Liver (tissue), 9 donors: ENCODE measurements around the gene SLC22A9. TPM values are rescaled to one million over a fixed set of nuclear protein-coding genes. Genes with fewer than 3 reads are reported as not detected.
"Not testable (repeated sequence)": the region's sequence is repeated elsewhere in the genome, so short reads cannot be mapped to it uniquely, and the experiment has no call there.

ENCODE experiments used
- DNase-seq: peaks from one replicate; pipeline ENCODE4 v3.0.0-alpha.2; 2017; ENCODE audit warnings: low spot score
- H3K27ac ChIP-seq, 2 donors: one replicate each; pipeline ENCODE4 v1.7.0; 2013; ENCODE audit warnings: inconsistent platforms in 2 of 2, low read length in 2 of 2, control low read depth in 1 of 2, low read depth in 1 of 2, mild to moderate bottlenecking in 1 of 2
- H3K27me3 ChIP-seq, 4 donors: one replicate each; pipeline versions ENCODE4 v1.6.1 to v1.7.0; 2013; ENCODE audit warnings: low read length in 3 of 4, inconsistent platforms in 1 of 4, mild to moderate bottlenecking in 1 of 4, moderate library complexity in 1 of 4; ENCODE audit not compliant: control insufficient read depth in 4 of 4, insufficient read depth in 4 of 4
- H3K36me3 ChIP-seq, 4 donors: one replicate each; pipeline versions ENCODE4 v1.6.1 to v1.7.0; 2013; ENCODE audit warnings: low read length in 3 of 4, mild to moderate bottlenecking in 3 of 4, low read depth in 1 of 4, moderate library complexity in 1 of 4; ENCODE audit not compliant: control insufficient read depth in 4 of 4, insufficient read depth in 3 of 4
- H3K4me1 ChIP-seq, 4 donors: one replicate each; pipeline versions ENCODE4 v1.6.1 to v1.7.0; 2013; ENCODE audit warnings: low read length in 3 of 4, mild to moderate bottlenecking in 3 of 4, moderate library complexity in 1 of 4; ENCODE audit not compliant: control insufficient read depth in 4 of 4, insufficient read depth in 4 of 4
- H3K4me3 ChIP-seq, 3 donors: one replicate each; pipeline versions ENCODE4 v1.6.1 to v1.7.0; 2013; ENCODE audit warnings: low read length in 3 of 3, control low read depth in 1 of 3, low read depth in 1 of 3, mild to moderate bottlenecking in 1 of 3
- H3K9ac ChIP-seq, 2 donors: one replicate each; pipeline ENCODE4 v1.7.0; 2013; ENCODE audit warnings: low read length in 2 of 2, mild to moderate bottlenecking in 2 of 2, moderate library complexity in 2 of 2, control low read depth in 1 of 2, low read depth in 1 of 2
- H3K9me3 ChIP-seq, 4 donors: one replicate each; pipeline versions ENCODE4 v1.6.1 to v1.7.0; 2013; ENCODE audit warnings: low read length in 3 of 4; ENCODE audit not compliant: control insufficient read depth in 4 of 4
- EGR1 ChIP-seq, 2 donors: IDR thresholded peaks; 2 replicates each; pipeline ENCODE4 v1.6.1; 2016 to 2018; ENCODE audit warnings: antibody characterized with exemption in 2 of 2, low read depth in 2 of 2
- FOXA1 ChIP-seq: IDR thresholded peaks from 2 replicates; pipeline ENCODE4 v1.6.1; 2016; ENCODE audit warnings: antibody characterized with exemption
- FOXA2 ChIP-seq: IDR thresholded peaks from 2 replicates; pipeline ENCODE4 v1.6.1; 2016; ENCODE audit warnings: antibody characterized with exemption
- GABPA ChIP-seq, 2 donors: IDR thresholded peaks in 1 of 2; conservative IDR thresholded peaks in 1 of 2; 2 replicates each; pipeline ENCODE4 v1.6.1; 2016; ENCODE audit warnings: antibody characterized with exemption in 2 of 2, mild to moderate bottlenecking in 1 of 2, moderate library complexity in 1 of 2
- HNF4A ChIP-seq, 2 donors: conservative IDR thresholded peaks; 2 replicates each; pipeline ENCODE4 v1.6.1; 2016; ENCODE audit warnings: antibody characterized with exemption in 2 of 2, mild to moderate bottlenecking in 2 of 2
- HNF4G ChIP-seq: IDR thresholded peaks from 2 replicates; pipeline ENCODE4 v1.6.1; 2016; ENCODE audit warnings: antibody characterized with exemption
- JUND ChIP-seq, 2 donors: IDR thresholded peaks; 2 replicates each; pipeline ENCODE4 v1.6.1; 2016; ENCODE audit warnings: antibody characterized with exemption in 2 of 2
- NR2F2 ChIP-seq: IDR thresholded peaks from 2 replicates; pipeline ENCODE4 v1.6.1; 2016; ENCODE audit warnings: antibody characterized with exemption
- RAD21 ChIP-seq, 2 donors: IDR thresholded peaks; 2 replicates each; pipeline ENCODE4 v1.6.1; 2016; ENCODE audit warnings: antibody characterized with exemption in 2 of 2, mild to moderate bottlenecking in 2 of 2
- REST ChIP-seq: IDR thresholded peaks from 2 replicates; pipeline ENCODE4 v1.6.1; 2016; ENCODE audit warnings: antibody characterized with exemption, mild to moderate bottlenecking
- RXRA ChIP-seq, 2 donors: IDR thresholded peaks; 2 replicates each; pipeline ENCODE4 v1.6.1; 2017 to 2018; ENCODE audit warnings: antibody characterized with exemption in 2 of 2, mild to moderate bottlenecking in 1 of 2
- SP1 ChIP-seq: IDR thresholded peaks from 2 replicates; pipeline ENCODE4 v1.6.1; 2018; ENCODE audit warnings: antibody characterized with exemption, mild to moderate bottlenecking
- TAF1 ChIP-seq: conservative IDR thresholded peaks from 2 replicates; pipeline ENCODE4 v1.6.1; 2016; ENCODE audit warnings: antibody characterized with exemption, mild to moderate bottlenecking
- YY1 ChIP-seq: IDR thresholded peaks from 2 replicates; pipeline ENCODE4 v1.6.1; 2016; ENCODE audit warnings: antibody characterized with exemption, mild to moderate bottlenecking
- ZBTB33 ChIP-seq: IDR thresholded peaks from 2 replicates; pipeline ENCODE4 v1.6.1; 2016; ENCODE audit warnings: antibody characterized with exemption
- WGBS: extraction: QIAGEN DNeasy Blood & Tissue Kit; methylation state at CpG from one replicate; pipeline ENCODE4 v1.1.7; 2013; 5-methylcytosine and 5-hydroxymethylcytosine counted together
- polyA plus RNA-seq, 2 donors: library from polyadenylated mRNA; stranded (reverse) in 1 of 2; unstranded in 1 of 2; fragments of 200-250 nt in 1 of 2; fragments of >200 nt in 1 of 2; fragmentation: Nextera tagmentation in 1 of 2; extraction: Ambion mirVana in 1 of 2; gene quantifications; one replicate each; pipeline versions ENCODE4 v1.2.1 to v1.2.3, GENCODE V29; 2013 to 2015
- total RNA-seq, 2 donors: library from RNA; depleted of rRNA; stranded (reverse); fragments of >200 nt; gene quantifications; one replicate each; pipeline ENCODE4 v1.2.3, GENCODE V29; 2014
- TF ChIP-seq, protein P1 (sequence below): IDR thresholded peaks from 2 replicates; pipeline ENCODE4 v1.6.1; 2016; ENCODE audit warnings: antibody characterized with exemption
- TF ChIP-seq, protein P2 (sequence below): IDR thresholded peaks from 2 replicates; pipeline ENCODE4 v1.6.1; 2016; ENCODE audit warnings: antibody characterized with exemption
- TF ChIP-seq, protein P3 (sequence below): fragments of 150-350 bp; IDR thresholded peaks from 2 replicates; pipeline ENCODE4 v1.5.1; 2017; ENCODE audit warnings: improper control_type of control experiment, low read depth, low read length; ENCODE audit not compliant: missing input control
- donor health status: healthy.
- donor health status: healthy.
- donor health status: healthy.
- donor health status: healthy.
- donor health status: healthy.

The SLC22A9 gene
- total and polyA plus RNA-seq, 4 donors = 10.0 to 138 (median 18.9) TPM

- H3K4me3 ChIP-seq, H3K9ac ChIP-seq, H3K36me3 ChIP-seq, H3K9me3 ChIP-seq, H3K27me3 ChIP-seq, DNase-seq, H3K27ac ChIP-seq, H3K4me1 ChIP-seq: not testable (repeated sequence)
- 87% methylated on average over 3 of the region's 3 CpGs for WGBS
These were observed 34.5 kb upstream of the SLC22A9 start for GRCh38 chr11:63335089-63335488.

GRCh38 chr11:63337070-63337469 is 32.5 kb upstream of the SLC22A9 start:
- H3K9me3 ChIP-seq = no peaks in the 10 kb centered on the region
- no peaks in the 10 kb centered on the region for H3K4me1 ChIP-seq
- DNase-seq = no peak
- no peaks in the 10 kb centered on the region for H3K36me3 ChIP-seq
- H3K27ac ChIP-seq = no peak overlapping the region
- WGBS = 94% methylated on average over 3 of the region's 3 CpGs
- no peak for TF ChIP-seq HNF4A (conservative IDR thresholded peaks at IDR 0.05)
- no peak for TF ChIP-seq SP1
- no peak for TF ChIP-seq REST
- TF ChIP-seq, protein P1, sequence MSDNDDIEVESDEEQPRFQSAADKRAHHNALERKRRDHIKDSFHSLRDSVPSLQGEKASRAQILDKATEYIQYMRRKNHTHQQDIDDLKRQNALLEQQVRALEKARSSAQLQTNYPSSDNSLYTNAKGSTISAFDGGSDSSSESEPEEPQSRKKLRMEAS = no peak
- no peak for TF ChIP-seq FOXA1
- TF ChIP-seq NR2F2 = no peak
- no peak for TF ChIP-seq FOXA2
- no peak for TF ChIP-seq HNF4G
- TF ChIP-seq EGR1 (IDR thresholded peaks at IDR 0.05; ENCODE audit: low read depth in 2 of 2) = no peak
- no peak for TF ChIP-seq GABPA (IDR thresholded peaks at IDR 0.05 in 1 of 2, conservative IDR thresholded peaks at IDR 0.05 in 1 of 2)
- TF ChIP-seq ZBTB33 = no peak
- no peak for TF ChIP-seq RAD21 (IDR thresholded peaks at IDR 0.05)
- TF ChIP-seq, protein P2, sequence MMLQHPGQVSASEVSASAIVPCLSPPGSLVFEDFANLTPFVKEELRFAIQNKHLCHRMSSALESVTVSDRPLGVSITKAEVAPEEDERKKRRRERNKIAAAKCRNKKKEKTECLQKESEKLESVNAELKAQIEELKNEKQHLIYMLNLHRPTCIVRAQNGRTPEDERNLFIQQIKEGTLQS = no peak
- TF ChIP-seq TAF1 = no peak
- TF ChIP-seq, protein P3, sequence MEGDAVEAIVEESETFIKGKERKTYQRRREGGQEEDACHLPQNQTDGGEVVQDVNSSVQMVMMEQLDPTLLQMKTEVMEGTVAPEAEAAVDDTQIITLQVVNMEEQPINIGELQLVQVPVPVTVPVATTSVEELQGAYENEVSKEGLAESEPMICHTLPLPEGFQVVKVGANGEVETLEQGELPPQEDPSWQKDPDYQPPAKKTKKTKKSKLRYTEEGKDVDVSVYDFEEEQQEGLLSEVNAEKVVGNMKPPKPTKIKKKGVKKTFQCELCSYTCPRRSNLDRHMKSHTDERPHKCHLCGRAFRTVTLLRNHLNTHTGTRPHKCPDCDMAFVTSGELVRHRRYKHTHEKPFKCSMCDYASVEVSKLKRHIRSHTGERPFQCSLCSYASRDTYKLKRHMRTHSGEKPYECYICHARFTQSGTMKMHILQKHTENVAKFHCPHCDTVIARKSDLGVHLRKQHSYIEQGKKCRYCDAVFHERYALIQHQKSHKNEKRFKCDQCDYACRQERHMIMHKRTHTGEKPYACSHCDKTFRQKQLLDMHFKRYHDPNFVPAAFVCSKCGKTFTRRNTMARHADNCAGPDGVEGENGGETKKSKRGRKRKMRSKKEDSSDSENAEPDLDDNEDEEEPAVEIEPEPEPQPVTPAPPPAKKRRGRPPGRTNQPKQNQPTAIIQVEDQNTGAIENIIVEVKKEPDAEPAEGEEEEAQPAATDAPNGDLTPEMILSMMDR = no peak
- TF ChIP-seq YY1 = no peak
- TF ChIP-seq RXRA (IDR thresholded peaks at IDR 0.05) = no peak
- no peak for TF ChIP-seq JUND (IDR thresholded peaks at IDR 0.05)
- no peak overlapping the region for H3K9ac ChIP-seq
- H3K4me3 ChIP-seq = no peak overlapping the region
- H3K27me3 ChIP-seq = no peaks in the 10 kb centered on the region
